ENCODE measurements around the gene SAMD13. TPM values are rescaled to one million over a fixed set of nuclear protein-coding genes. Genes with fewer than 3 reads are reported as not detected.

The SAMD13 gene
- total RNA-seq, 2 donors from 2014 or later = 0.50 to 1.1 TPM

GRCh38 chr1:84319662-84320061 lies 18.2 kb downstream of the SAMD13 start:
- ATAC-seq (no peak), DNase-seq (no peak)
- intact Hi-C loops (cut with DNase I) = no loop called here

GRCh38 chr1:84327830-84328229 lies 26.3 kb downstream of the SAMD13 start:
- ATAC-seq (no peak), DNase-seq (no peak)
- intact Hi-C loops (cut with DNase I) = no loop called here

DNA sequence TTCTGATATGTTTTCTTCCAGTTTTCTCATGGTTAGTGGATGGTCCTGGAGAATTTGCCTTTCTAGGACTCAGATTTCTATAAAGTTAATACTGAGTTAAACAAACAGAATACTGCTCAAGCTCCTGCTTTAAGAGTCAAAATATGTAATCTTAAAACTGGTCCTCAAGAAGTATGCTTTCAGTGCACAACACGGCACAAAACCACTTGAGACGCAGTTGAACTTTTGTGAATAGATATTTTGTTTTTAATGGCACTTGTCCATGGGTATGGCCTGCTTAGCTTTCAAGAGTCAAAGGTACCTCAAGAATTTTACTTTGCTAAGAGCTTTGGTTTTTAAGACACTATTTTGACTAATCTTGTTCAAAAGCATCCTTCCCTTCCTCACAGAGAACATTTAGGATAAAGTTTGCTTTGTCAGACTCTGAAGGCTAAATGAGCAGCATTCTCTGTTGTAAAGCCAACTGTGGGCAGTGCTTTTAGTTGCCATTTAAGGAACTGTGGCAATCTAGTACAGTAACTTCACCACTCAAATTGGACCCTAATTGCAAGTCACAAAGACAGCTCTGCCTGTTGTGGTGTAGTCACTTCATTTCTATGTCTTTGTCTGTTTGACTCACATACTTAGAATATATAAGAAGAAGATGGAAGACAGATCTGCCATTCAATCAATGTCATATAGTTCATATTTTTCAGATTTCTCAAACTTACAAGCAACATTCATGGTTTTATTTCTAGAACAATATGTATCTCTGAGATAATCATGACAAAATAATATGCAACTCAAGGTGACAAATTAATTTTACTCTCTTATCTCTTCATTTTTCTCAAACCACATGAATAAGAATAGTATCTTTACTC lies 28.8 kb downstream of the SAMD13 start:
- no peak for ATAC-seq
- intact Hi-C loops (cut with DNase I) = no loop called here
- DNase-seq = no peak

- intact Hi-C loops (cut with DNase I) = no loop called here
- no peak for ATAC-seq
- no peak for DNase-seq
Observed at GRCh38 chr1:84339503-84339902, 38.0 kb downstream of the SAMD13 start.

DNA sequence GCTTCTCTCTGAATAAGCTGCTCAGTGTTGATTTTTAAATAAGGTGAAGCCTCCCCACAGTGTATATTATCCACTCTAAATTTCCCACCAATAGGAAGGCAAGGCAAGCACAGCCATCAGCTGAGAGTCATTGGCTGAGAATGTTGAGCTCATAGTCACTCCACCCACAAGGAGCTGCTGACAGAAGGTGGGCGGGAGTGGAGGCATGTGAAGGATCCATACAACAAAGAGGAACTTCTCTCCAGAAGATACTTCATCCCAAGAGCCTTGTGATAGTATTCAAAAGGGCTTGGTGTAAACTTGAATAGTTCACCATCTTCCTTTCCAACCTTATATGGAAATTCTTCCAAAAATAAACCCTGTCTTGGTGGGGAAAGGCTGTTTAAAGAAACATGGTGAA lies 42.8 kb downstream of the SAMD13 start:
- intact Hi-C loops (cut with DNase I) = no loop called here
- ATAC-seq = peak in 1 of 2 donors; percentile 79

GRCh38 chr1:84345220-84345619 lies 43.7 kb downstream of the SAMD13 start:
- intact Hi-C loops (cut with DNase I) = no loop called here
- ATAC-seq = no peak
- DNase-seq = no peak

More for the DNA sequence above, 42.8 kb downstream of the SAMD13 start:
- DNase-seq = no peak

DNA sequence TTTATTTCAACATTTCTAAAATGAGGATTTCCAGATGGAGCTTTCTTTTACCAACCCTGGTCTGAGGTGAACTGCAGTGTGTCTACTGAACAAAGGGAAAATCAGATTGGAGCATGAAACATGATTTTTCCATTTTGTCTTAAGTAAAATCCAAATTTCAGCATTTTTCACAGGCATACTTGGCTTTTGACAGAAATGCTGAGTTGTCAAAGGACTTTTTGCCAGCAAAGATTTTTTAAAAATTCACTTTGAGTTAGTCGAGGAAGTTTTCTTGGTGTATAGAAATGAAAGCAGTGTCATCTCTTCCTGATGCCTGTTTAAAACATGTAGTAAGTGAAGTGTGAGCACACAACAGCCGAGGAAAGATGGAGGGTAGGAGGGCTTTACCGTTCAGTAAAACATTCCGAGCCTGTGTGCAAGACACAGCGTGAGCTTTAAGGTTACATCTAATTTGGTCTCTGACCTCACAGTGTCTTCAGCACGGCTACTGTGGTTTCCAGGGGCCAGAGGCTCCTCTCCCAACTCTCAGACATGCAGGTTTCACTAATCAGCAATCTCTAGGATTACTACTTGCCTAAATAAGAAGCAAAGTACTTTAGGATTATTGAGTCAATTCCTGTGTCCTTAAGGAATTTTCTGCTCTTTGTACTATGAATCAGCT lies 45.9 kb downstream of the SAMD13 start:
- ATAC-seq (no peak), DNase-seq (no peak)
- intact Hi-C loops (cut with DNase I) = no loop called here

DNA sequence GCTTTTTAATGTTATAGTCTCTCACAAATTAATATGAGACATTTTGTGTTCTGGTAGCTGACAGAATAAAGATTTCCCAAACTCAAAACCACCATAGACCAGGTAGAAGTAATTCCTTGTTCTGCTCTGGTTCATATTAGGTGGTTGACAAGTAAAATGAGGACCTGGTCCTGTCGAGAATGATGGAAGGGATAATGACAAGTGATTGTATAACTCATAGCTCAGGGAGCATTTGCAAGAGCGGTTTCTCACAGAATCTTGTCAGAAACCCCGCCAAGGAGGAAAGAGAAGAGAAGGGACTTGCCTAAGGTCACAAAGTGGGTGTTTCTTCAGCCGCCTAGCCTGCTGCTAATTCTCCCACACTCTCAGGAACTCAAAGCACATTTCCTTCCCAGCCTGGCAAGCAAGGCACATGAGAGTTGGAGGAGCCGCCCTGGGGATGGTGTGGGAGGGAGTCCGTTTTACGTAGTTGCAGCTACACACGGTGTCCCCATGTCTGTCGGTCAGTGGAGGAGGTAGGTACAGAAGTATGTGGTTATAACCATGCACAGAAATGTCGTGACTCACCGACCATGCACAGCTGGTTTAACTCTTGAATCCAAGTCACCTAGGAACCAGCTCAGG lies 46.5 kb downstream of the SAMD13 start:
- peak; percentile 22 for DNase-seq
- ATAC-seq = peak in 1 of 2 donors; percentile 72
- intact Hi-C loops (cut with DNase I) = no loop called here

- intact Hi-C loops (cut with DNase I) = no loop called here
- DNase-seq (no peak), ATAC-seq (no peak)
Observed at GRCh38 chr1:84348759-84349158, 47.3 kb downstream of the SAMD13 start.

- ATAC-seq (no peak), DNase-seq (no peak)
- intact Hi-C loops (cut with DNase I) = no loop called here
Observed at GRCh38 chr1:84350104-84350503, 48.6 kb downstream of the SAMD13 start.

GRCh38 chr1:84350550-84350949 lies 49.0 kb downstream of the SAMD13 start:
- ATAC-seq (no peak), DNase-seq (no peak)
- intact Hi-C loops (cut with DNase I) = no loop called here

- DNase-seq (no peak), ATAC-seq (peak in 1 of 2 donors; percentile 56)
- intact Hi-C loops (cut with DNase I) = no loop called here
Observed at GRCh38 chr1:84352298-84353106, 51.0 kb downstream of the SAMD13 start.

DNA sequence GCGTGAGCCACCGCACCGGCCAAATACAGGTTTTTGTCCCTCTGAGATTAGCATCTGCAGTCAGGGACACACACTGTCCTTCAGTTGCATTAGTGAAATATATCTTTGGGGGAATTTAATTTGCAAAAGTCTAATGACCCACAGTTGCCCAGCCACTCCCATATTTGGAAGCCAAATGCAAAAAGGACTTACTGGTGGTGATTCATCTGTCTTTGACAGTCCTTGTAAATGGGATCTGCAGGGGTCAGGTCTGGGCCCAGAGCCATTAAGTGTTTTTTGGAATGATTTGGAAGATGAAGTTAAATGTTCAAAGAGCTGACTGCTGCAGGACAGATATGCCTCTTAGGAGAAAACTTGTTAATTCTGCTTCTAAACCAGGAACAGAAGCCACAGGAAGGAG lies 52.2 kb downstream of the SAMD13 start:
- intact Hi-C loops (cut with DNase I) = no loop called here
- DNase-seq = no peak
- peak in 1 of 2 donors; percentile 69 for ATAC-seq

DNA sequence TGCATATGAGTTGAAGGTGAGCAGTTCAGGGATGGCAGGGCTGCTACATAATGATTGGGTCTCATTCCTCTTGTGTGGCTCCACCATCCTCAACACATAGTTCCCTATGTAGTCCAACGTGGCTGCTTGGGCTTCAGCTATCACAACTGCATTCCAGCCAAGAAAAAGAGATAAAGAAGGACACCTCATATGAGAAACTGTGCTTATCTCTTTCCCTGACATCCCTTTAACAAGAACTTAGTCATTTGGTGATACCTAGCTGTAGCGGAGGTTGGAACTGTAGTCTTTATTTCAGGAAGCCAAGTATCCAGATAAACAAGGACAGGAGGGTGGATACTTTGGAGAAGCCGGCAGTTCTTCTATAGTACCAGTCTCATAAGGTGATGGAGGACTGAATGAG lies 54.0 kb downstream of the SAMD13 start:
- intact Hi-C loops (cut with DNase I) = no loop called here
- ATAC-seq = peak in 1 of 2 donors; percentile 11
- DNase-seq = no peak

DNA sequence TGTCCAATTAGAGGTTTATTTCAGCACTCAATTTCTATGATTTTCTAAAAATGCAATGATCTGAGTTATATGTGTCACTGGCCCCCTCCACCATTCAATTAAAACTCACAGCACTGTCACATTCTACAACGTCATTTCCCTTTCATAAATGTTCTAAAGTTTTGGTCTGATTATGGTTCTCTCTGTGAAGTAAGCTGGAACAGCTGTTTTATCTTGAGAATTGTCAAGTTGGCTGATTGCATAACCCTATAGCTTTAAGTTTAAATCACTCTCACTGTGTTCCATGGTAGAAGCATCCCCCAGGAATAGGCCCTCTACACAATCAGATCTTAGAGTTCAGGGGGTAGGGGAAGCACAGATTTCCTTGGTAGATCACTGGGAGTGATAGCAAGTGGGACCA lies 55.4 kb downstream of the SAMD13 start:
- intact Hi-C loops (cut with DNase I) = no loop called here
- no peak for DNase-seq
- ATAC-seq = no peak

- DNase-seq (no peak), ATAC-seq (no peak)
- intact Hi-C loops (cut with DNase I) = no loop called here
Observed at GRCh38 chr1:84358695-84359094, 57.2 kb downstream of the SAMD13 start.

DNA sequence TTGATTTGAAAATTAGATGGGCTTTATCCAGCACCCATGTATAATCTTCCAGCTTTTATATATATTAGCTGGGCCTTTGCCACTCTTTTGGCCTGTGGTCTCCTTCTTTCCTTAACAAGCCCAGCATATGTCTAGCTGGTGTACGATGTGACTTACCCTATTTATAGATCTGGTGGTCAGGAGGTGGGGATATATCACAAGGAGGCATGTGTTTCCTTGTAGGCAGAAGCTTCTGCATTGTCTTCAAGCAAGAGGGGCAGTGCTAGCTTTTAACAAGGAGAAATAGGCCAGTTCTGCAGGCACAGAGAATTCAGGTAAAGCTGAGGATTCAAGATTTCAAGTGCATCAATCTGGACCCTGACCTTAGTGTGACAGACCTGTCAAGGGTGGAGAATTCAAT lies 58.8 kb downstream of the SAMD13 start:
- intact Hi-C loops (cut with DNase I) = no loop called here
- DNase-seq = no peak
- ATAC-seq = no peak

- DNase-seq (no peak), ATAC-seq (no peak)
- intact Hi-C loops (cut with DNase I) = no loop called here
Observed at GRCh38 chr1:84361796-84362195, 60.3 kb downstream of the SAMD13 start.

DNA sequence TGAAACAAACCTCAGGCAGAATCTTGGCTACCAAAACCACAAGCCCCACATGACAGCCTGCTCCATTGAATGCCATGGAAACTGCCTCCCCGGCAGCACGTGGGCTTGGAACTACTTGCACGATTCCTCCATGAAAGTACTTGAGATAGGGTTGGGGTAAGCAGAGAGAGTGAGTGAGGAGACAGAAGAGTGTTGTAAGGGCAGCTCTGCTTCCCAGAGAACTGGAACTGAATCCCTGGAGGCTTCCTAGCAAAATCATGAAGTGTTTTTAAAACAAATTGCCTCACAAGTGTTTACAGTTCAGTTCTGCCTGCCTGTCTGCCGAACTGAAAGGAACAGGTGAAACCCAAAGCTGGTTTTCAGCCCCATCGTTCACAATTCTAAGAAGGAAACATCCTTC lies 61.5 kb downstream of the SAMD13 start:
- intact Hi-C loops (cut with DNase I) = no loop called here
- DNase-seq (no peak), ATAC-seq (no peak)

DNA sequence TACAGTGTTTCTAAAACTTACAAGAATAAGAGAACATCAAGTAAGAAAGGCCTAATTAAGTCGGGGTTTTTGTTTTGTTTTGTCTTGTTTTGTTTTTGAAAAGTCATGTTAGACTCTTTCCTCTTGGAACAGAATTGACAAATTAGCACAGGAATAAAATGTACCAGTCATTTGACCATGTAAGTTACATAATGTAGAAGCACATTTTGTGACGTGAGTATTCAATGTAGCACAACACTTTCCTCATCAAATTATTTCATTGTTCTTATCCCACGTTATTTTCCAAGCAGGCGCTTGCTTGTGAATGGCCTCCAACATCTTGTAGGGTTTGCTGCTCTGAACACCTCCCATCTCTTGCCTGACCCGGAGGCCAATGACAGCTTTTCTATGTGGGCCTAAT lies 62.1 kb downstream of the SAMD13 start:
- no peak for DNase-seq
- intact Hi-C loops (cut with DNase I) = no loop called here
- no peak for ATAC-seq
